Testis (tissue), 3 donors: ENCODE measurements around the gene RGMA. TPM values are rescaled to one million over a fixed set of nuclear protein-coding genes. Genes with fewer than 3 reads are reported as not detected.

Source experiments
- DNase-seq: peaks from one replicate; pipeline ENCODE4 v3.0.0-alpha.2; 2019
- H3K27ac ChIP-seq, 2 donors: fragments of 200-600 bp; sonication (generic); one replicate each; pipeline ENCODE4 v1.5.1; 2019
- H3K27me3 ChIP-seq: fragments of 200-600 bp; sonication (generic); one replicate; pipeline ENCODE4 v1.5.1; 2019
- H3K36me3 ChIP-seq: fragments of 200-600 bp; sonication (generic); one replicate; pipeline ENCODE4 v1.5.1; 2017; ENCODE audit warnings: low read depth; ENCODE audit errors: missing control alignments
- H3K4me1 ChIP-seq: fragments of 200-600 bp; sonication (generic); one replicate; pipeline ENCODE4 v1.5.1; 2019
- H3K4me3 ChIP-seq, 2 donors: fragments of 200-600 bp; sonication (generic); one replicate each; pipeline ENCODE4 v1.5.1; 2017 to 2019
- H3K9me3 ChIP-seq: fragments of 200-600 bp; sonication (generic); one replicate; pipeline ENCODE4 v1.5.1; 2017
- POLR2A ChIP-seq: fragments of 450-650 bp; IDR thresholded peaks from one replicate; pipeline ENCODE4 v1.6.1; 2017; ENCODE audit warnings: antibody characterized with exemption, mild to moderate bottlenecking, moderate library complexity
- WGBS, 2 donors: methylation state at CpG; one replicate each; pipeline ENCODE4 v1.1.5; 2018; 5-methylcytosine and 5-hydroxymethylcytosine counted together
- intact Hi-C: fragments of 100-400 bp; cut with DNase I; formaldehyde crosslinking; loops from one replicate; pipeline ENCODE4 v1.15.1; 2023; ENCODE audit warnings: low total_unique reads
- polyA plus RNA-seq: library from polyadenylated mRNA; stranded (reverse); fragments of 350-450 nt; fragmentation: Illumina TruSeq; extraction: RNeasy Lipid Tissue Mini Kit (QIAGEN cat#74804); gene quantifications from one replicate; pipeline ENCODE4 v1.2.3, GENCODE V29; 2014; ENCODE audit warnings: low read depth, low replicate concordance; ENCODE audit not compliant: insufficient read depth
- total RNA-seq, 2 donors: library from RNA; depleted of rRNA; stranded (reverse); fragments of >200 nt; gene quantifications; one replicate each; pipeline ENCODE4 v1.2.3, GENCODE V29; 2016
- TF ChIP-seq, protein P1 (sequence below), 3 experiments: fragments of 450-650 bp in 2 of 3; fragments of 200-600 bp in 1 of 3; sonication (generic) in 1 of 3; IDR thresholded peaks; one replicate each; pipeline ENCODE4 v1.5.1; 2016 to 2019; ENCODE audit warnings: antibody characterized with exemption in 3 of 3, mild to moderate bottlenecking in 2 of 3, moderate library complexity in 1 of 3

The RGMA gene
- total and polyA plus RNA-seq, 3 donors from 2014 or later, result 53.7 to 120 (median 65.4) TPM

- WGBS, 2 donors, result 53 to 64% methylated on average over 3 to 7 of the region's 7 CpGs
- intact Hi-C loops, result no loop called here
- Histone ChIP-seq H3K4me1 (peaks cover 44% of the 10 kb centered on the region), H3K9me3 (no peaks in the 10 kb centered on the region), H3K36me3 (no peaks in the 10 kb centered on the region), H3K4me3 (no peak overlapping the region), H3K27me3 (no peaks in the 10 kb centered on the region), H3K27ac (peak overlapping the region; percentile 18 to 62)
- TF ChIP-seq POLR2A, result no peak
- TF ChIP-seq, protein P1, sequence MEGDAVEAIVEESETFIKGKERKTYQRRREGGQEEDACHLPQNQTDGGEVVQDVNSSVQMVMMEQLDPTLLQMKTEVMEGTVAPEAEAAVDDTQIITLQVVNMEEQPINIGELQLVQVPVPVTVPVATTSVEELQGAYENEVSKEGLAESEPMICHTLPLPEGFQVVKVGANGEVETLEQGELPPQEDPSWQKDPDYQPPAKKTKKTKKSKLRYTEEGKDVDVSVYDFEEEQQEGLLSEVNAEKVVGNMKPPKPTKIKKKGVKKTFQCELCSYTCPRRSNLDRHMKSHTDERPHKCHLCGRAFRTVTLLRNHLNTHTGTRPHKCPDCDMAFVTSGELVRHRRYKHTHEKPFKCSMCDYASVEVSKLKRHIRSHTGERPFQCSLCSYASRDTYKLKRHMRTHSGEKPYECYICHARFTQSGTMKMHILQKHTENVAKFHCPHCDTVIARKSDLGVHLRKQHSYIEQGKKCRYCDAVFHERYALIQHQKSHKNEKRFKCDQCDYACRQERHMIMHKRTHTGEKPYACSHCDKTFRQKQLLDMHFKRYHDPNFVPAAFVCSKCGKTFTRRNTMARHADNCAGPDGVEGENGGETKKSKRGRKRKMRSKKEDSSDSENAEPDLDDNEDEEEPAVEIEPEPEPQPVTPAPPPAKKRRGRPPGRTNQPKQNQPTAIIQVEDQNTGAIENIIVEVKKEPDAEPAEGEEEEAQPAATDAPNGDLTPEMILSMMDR (IDR thresholded peaks at IDR 0.05), result no peak
- no peak for DNase-seq
Measured at GRCh38 chr15:93066834-93067648, 22.0 kb downstream of the RGMA start.

DNA sequence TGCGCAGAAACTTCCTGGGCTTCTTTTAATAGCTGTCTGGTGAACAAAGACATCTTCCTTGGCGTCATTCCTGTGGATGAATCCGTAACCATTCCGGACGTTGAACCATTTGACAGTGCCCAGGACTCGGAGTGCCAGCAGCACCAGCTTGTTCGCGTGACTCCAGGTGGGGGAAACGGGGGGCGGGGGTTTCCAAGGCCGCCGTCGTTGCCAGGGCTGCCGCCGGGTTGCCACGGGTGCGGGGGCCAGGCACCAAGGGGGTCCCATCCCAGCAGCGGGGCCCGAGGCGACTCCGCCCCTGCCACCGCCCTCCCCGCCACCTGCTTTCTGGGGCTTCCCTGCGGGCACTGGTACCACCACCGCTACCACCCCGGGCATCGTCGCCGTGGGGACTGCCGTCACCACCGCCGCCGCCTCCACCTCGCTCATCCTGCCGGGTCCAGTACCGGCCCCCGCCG, 22.8 kb downstream of the RGMA start:
- Histone ChIP-seq H3K4me1 (peaks cover 48% of the 10 kb centered on the region), H3K27ac (peak overlapping the region in 1 of 2 donors; percentile 15), H3K9me3 (no peaks in the 10 kb centered on the region), H3K27me3 (no peaks in the 10 kb centered on the region), H3K4me3 (no peak overlapping the region), H3K36me3 (no peaks in the 10 kb centered on the region)
- intact Hi-C loops, result no loop called here
- DNase-seq, result no peak
- 86 to 88% methylated on average over 33 to 38 of the region's 38 CpGs for WGBS, 2 donors
- TF ChIP-seq, protein P1 (IDR thresholded peaks at IDR 0.05), result no peak
- no peak for TF ChIP-seq POLR2A

- Histone ChIP-seq H3K4me1 (peaks cover 54% of the 10 kb centered on the region), H3K36me3 (no peaks in the 10 kb centered on the region), H3K9me3 (no peaks in the 10 kb centered on the region), H3K4me3 (no peak overlapping the region), H3K27me3 (no peaks in the 10 kb centered on the region), H3K27ac (no peak overlapping the region)
- intact Hi-C loops, result no loop called here
- WGBS, 2 donors, result 73 to 90% methylated on average over 3 to 23 of the region's 23 CpGs
- TF ChIP-seq, protein P1 (IDR thresholded peaks at IDR 0.05), result no peak
- no peak for TF ChIP-seq POLR2A
- DNase-seq, result no peak
Measured at GRCh38 chr15:93065641-93066045, 23.4 kb downstream of the RGMA start.

- 71 to 88% methylated on average over 22 of the region's 23 CpGs for WGBS, 2 donors
- intact Hi-C loops, result no loop called here
- Histone ChIP-seq H3K4me3 (no peak overlapping the region), H3K4me1 (peaks cover 62% of the 10 kb centered on the region), H3K27me3 (no peaks in the 10 kb centered on the region), H3K27ac (no peak overlapping the region), H3K9me3 (no peaks in the 10 kb centered on the region), H3K36me3 (no peaks in the 10 kb centered on the region)
- TF ChIP-seq POLR2A, result no peak
- TF ChIP-seq, protein P1 (IDR thresholded peaks at IDR 0.05), result no peak
- DNase-seq, result no peak
Measured at GRCh38 chr15:93063796-93064690, 25.0 kb downstream of the RGMA start.
